Mesothelial cell of epicardium (in vitro differentiated cells): ENCODE results near the gene PTH. TPM values are rescaled to one million over a fixed set of nuclear protein-coding genes. Genes with fewer than 3 reads are reported as not detected.

Source experiments
- DNase-seq, 2 experiments: peaks; one replicate each; pipeline ENCODE4 v3.0.0; 2021; ENCODE audit warnings: low spot score in 2 of 2; ENCODE audit not compliant: unreplicated experiment in 2 of 2
- H3K27ac Mint-ChIP-seq: 2 replicates; pipeline ENCODE4 v1.8.0; 2021; ENCODE audit warnings: mixed read lengths
- H3K27me3 Mint-ChIP-seq: 2 replicates; pipeline ENCODE4 v1.8.0; 2021; ENCODE audit warnings: low read depth, mixed read lengths
- H3K36me3 Mint-ChIP-seq: 2 replicates; pipeline ENCODE4 v1.8.0; 2021; ENCODE audit warnings: mixed read lengths
- H3K4me1 Mint-ChIP-seq: 2 replicates; pipeline ENCODE4 v1.8.0; 2021; ENCODE audit warnings: mixed read lengths
- H3K4me3 Mint-ChIP-seq: 2 replicates; pipeline ENCODE4 v1.8.0; 2021; ENCODE audit warnings: mild to moderate bottlenecking, moderate library complexity, mixed read lengths
- H3K9me3 Mint-ChIP-seq: 2 replicates; pipeline ENCODE4 v1.8.0; 2021; ENCODE audit warnings: mixed read lengths
- total RNA-seq: library from RNA; stranded (reverse); gene quantifications from 3 replicates; pipeline ENCODE4 v1.2.1, GENCODE V29; 2021
- TF ChIP-seq, protein P1 (sequence below): fragments of 200-600 bp; sonication (generic); IDR thresholded peaks from one replicate; pipeline ENCODE4 v1.5.0; 2021; ENCODE audit warnings: antibody characterized with exemption; ENCODE audit not compliant: unreplicated experiment

The PTH gene
- total RNA-seq, 1 donor from 2014 or later: not detected

DNA sequence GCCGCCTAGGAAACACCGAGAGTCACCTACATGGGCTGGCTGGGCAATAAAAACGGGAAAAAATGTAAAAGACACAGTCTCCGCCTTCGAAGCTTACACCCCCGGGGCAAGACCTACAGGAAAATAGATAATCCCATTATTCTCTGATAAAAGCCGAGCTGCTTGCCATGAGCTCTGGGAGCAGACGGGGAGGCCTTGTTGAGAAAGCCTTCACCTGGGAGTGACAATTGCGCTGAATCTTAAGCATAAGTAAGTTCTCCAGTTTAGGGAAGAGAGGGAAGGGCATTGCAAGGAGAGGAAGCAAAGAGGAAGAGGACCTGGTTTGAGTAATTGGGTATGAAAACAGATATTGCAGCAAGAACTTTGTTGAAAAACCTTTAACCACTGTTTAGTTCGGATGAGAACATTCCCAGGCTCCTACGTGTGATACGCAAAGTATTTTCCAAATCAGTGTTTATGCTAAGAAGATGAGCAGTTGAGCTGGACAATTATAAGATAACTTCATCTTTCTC is 32.0 kb downstream of the PTH start:
- Mint-ChIP-seq H3K4me3 (peak overlapping the region; percentile 99), H3K4me1 (peaks cover 18% of the 10 kb centered on the region), H3K9me3 (no peaks in the 10 kb centered on the region), H3K27ac (peak overlapping the region; percentile 99), H3K36me3 (no peaks in the 10 kb centered on the region), H3K27me3 (no peaks in the 10 kb centered on the region)
- no peak for DNase-seq
- TF ChIP-seq, protein P1, sequence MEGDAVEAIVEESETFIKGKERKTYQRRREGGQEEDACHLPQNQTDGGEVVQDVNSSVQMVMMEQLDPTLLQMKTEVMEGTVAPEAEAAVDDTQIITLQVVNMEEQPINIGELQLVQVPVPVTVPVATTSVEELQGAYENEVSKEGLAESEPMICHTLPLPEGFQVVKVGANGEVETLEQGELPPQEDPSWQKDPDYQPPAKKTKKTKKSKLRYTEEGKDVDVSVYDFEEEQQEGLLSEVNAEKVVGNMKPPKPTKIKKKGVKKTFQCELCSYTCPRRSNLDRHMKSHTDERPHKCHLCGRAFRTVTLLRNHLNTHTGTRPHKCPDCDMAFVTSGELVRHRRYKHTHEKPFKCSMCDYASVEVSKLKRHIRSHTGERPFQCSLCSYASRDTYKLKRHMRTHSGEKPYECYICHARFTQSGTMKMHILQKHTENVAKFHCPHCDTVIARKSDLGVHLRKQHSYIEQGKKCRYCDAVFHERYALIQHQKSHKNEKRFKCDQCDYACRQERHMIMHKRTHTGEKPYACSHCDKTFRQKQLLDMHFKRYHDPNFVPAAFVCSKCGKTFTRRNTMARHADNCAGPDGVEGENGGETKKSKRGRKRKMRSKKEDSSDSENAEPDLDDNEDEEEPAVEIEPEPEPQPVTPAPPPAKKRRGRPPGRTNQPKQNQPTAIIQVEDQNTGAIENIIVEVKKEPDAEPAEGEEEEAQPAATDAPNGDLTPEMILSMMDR: no peak

DNA sequence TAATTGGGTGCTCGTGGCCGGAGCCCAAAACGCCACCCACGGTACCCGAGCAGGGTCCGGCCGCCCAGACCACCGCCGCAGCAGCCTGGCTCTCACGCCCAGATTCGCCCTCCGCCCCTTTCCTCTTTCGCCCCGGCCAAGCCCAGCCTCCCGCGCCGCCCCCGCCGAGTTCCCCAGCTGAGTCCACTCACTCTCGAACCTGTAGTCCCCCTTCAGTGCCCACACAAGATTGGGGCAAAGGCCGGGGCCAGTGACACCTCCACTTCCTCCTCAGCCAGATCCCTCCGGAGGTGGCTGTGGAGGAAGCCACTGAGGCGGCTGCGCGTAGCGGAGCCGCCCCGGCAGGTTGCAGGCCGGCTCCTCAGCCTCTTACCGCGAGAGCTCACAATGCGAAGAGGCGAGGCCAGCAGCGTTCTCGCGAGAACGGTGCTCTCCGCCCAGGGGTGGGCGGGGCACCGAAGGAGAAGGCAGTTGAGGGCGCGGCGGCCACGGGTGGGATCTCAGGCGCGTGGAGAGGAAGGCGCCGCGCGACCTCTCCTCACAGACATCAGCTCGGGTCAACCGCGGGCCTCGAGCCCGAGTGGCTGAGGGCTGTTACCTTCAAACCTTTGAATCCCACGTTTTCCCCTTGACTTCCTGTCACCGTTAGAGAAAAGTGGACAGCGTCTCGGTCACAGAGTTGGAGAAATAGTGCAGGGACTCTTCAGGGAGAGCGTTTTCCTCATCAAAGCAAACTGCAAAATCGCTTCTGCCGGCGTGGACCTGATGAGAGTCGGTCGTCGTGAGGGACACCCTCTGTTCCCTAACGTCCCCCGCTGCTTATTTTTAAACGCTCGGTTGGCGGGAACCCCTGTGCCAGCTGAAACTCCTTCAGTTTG is 32.7 kb downstream of the PTH start, which contains the start of gene BTBD10:
Gene BTBD10, minus strand, starts transcription at position 322 of the 878 bp plus-strand sequence. CDS start 18,098 bp downstream, outside the sequence.
- Mint-ChIP-seq H3K36me3 (no peaks in the 10 kb centered on the region), H3K27me3 (no peaks in the 10 kb centered on the region), H3K4me3 (peak within 1 kb of the TSS; percentile 99), H3K4me1 (peaks cover 18% of the 10 kb centered on the region), H3K27ac (peak within 1 kb of the TSS; percentile 99), H3K9me3 (no peaks in the 10 kb centered on the region)
- DNase-seq: peak; percentile 88 to 90
- TF ChIP-seq, protein P1: no peak

DNA sequence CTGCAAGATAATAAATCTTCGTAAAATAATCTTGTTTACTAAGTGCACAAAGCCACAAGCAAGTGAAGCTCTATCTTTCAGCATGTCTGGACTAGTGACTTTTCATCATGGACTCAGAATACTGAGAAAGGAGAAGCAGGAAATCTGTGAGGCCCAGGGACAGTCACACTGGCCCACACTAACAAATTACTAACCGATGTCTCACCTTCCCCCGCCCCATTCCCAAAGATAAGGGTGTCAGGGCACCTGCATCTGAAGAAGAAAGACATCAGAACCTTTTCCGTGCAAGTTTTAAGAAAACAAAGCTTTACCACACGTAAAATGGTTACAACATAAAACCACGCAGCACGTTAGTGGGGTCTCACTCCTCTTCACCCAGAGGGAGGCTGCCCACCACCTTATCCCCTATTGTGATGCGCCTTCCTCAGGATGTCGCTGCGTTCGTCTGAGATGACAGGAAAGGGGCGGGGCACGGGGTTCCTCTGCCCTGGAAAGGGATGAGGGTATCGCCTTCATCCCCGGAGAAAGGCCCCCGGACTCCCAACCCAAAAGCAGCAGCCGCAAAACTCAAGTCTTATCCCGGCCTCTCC is 33.4 kb downstream of the PTH start:
- TF ChIP-seq, protein P1: no peak
- Mint-ChIP-seq H3K4me1 (peaks cover 18% of the 10 kb centered on the region), H3K4me3 (peak overlapping the region; percentile 99), H3K36me3 (no peaks in the 10 kb centered on the region), H3K27ac (peak overlapping the region; percentile 99), H3K27me3 (no peaks in the 10 kb centered on the region), H3K9me3 (no peaks in the 10 kb centered on the region)
- peak; percentile 33 to 68 for DNase-seq

DNA sequence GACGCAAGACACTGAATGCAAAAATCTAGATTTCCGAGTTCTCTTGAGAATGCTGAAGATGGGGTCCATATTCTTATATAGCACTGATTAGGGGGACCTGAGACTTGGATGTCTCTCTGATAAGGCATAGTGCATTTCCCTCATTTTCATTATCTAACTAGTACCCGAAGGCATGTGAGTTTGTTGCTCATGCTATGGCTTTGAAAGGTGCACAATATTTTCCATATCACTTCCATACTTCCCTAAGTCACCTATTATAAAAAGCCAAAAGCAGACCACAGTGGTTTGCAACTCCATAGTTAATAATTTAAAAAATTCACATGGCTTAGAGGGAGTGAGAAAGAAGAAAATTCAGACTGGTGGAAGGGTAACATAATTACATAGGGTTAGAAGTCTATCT is 34.5 kb downstream of the PTH start:
- no peak for DNase-seq
- H3K9me3 Mint-ChIP-seq: no peaks in the 10 kb centered on the region
- peaks cover 18% of the 10 kb centered on the region for H3K4me1 Mint-ChIP-seq
- peak overlapping the region; percentile 34 for H3K27ac Mint-ChIP-seq
- no peaks in the 10 kb centered on the region for H3K36me3 Mint-ChIP-seq
- H3K27me3 Mint-ChIP-seq: no peaks in the 10 kb centered on the region
- peak overlapping the region; percentile 99 for H3K4me3 Mint-ChIP-seq
- TF ChIP-seq, protein P1: no peak

DNA sequence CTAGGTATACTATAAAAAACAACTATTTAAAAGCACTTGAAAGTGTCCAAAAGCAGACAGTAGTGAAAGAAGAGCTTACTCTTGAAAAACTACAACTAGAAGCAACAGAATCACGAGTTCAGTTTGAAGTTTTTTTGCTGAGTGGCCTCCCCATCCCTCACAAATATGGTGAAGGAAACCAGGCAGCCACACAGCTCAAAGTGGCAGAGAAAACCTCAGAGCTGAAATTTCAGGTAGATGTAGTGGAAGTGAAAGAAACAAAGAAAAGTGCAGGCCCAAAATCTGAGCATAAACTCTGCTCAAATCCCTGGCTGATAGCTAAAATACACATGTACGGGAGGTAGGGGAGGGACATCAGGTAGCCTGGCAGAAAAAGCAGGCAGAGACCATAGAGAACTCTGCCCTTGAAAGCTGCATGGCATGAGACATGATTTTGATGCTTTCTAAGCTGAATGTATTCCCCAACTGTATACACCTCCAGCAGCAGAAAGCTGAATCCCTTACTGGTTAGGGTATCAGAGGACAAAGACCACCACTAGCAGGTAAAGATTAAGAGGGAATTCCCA is 44.9 kb downstream of the PTH start:
- TF ChIP-seq, protein P1: no peak
- no peak for DNase-seq
- H3K36me3 Mint-ChIP-seq: peaks cover 7% of the 10 kb centered on the region
- peaks cover 6% of the 10 kb centered on the region for H3K4me1 Mint-ChIP-seq
- no peak overlapping the region for H3K4me3 Mint-ChIP-seq
- peaks cover 11% of the 10 kb centered on the region for H3K9me3 Mint-ChIP-seq
- H3K27me3 Mint-ChIP-seq: no peaks in the 10 kb centered on the region
- H3K27ac Mint-ChIP-seq: no peak overlapping the region
